Hepatocyte (in vitro differentiated cells): ENCODE results near the gene DNAJC16. TPM values are rescaled to one million over a fixed set of nuclear protein-coding genes. Genes with fewer than 3 reads are reported as not detected.
"Not testable (repeated sequence)": the region's sequence is repeated elsewhere in the genome, so short reads cannot be mapped to it uniquely, and the experiment has no call there.

Experiments used
- DNase-seq: peaks from one replicate; pipeline ENCODE4 v3.0.0-alpha.2; 2016; ENCODE audit warnings: low spot score
- H2AFZ ChIP-seq: fragments of 200-600 bp; sonication (generic); 2 replicates; pipeline ENCODE4 v1.6.0; 2016; ENCODE audit warnings: antibody characterized with exemption, mild to moderate bottlenecking
- H3K27ac ChIP-seq: fragments of 200-600 bp; sonication (generic); 2 replicates; pipeline ENCODE4 v1.5.1; 2016; ENCODE audit warnings: mild to moderate bottlenecking
- H3K27me3 ChIP-seq: fragments of 200-600 bp; sonication (generic); 2 replicates; pipeline ENCODE4 v1.6.1; 2016
- H3K36me3 ChIP-seq: fragments of 200-600 bp; sonication (generic); replicated peaks from 2 replicates; pipeline ENCODE4 v1.5.1; 2016; ENCODE audit warnings: low read depth; ENCODE audit not compliant: insufficient read depth
- H3K4me1 ChIP-seq: fragments of 200-600 bp; sonication (generic); 2 replicates; pipeline ENCODE4 v1.5.1; 2016; ENCODE audit warnings: mild to moderate bottlenecking, moderate library complexity; ENCODE audit not compliant: insufficient read depth
- H3K4me2 ChIP-seq: fragments of 200-600 bp; sonication (generic); 2 replicates; pipeline ENCODE4 v1.6.0; 2016
- H3K4me3 ChIP-seq: fragments of 200-600 bp; sonication (generic); 2 replicates; pipeline ENCODE4 v1.5.1; 2016; ENCODE audit warnings: mild to moderate bottlenecking
- H3K79me2 ChIP-seq: fragments of 200-600 bp; sonication (generic); 2 replicates; pipeline ENCODE4 v1.6.0; 2017; ENCODE audit warnings: mild to moderate bottlenecking
- H3K9me2 ChIP-seq: fragments of 200-600 bp; sonication (generic); replicated peaks from 2 replicates; pipeline ENCODE4 v1.6.0; 2017; ENCODE audit warnings: mild to moderate bottlenecking; ENCODE audit not compliant: insufficient read depth
- H3K9me3 ChIP-seq: fragments of 200-600 bp; sonication (generic); 2 replicates; pipeline ENCODE4 v1.5.1; 2016; ENCODE audit warnings: low read depth, mild to moderate bottlenecking
- H4K20me1 ChIP-seq: fragments of 200-600 bp; sonication (generic); 2 replicates; pipeline ENCODE4 v1.6.0; 2016; ENCODE audit warnings: mild to moderate bottlenecking; ENCODE audit not compliant: insufficient read depth, poor library complexity, severe bottlenecking
- CTCF ChIP-seq: fragments of 200-600 bp; sonication (generic); IDR thresholded peaks from 2 replicates; pipeline ENCODE4 v1.5.1; 2016; ENCODE audit warnings: antibody characterized with exemption, mild to moderate bottlenecking; ENCODE audit not compliant: poor library complexity
- EZH2 ChIP-seq: fragments of 200-600 bp; sonication (generic); IDR thresholded peaks from 2 replicates; pipeline ENCODE4 v1.6.1; 2016; ENCODE audit warnings: antibody characterized with exemption, mild to moderate bottlenecking, borderline replicate concordance
- EZH2phosphoT487 ChIP-seq: fragments of 200-600 bp; sonication (generic); IDR thresholded peaks from one replicate; pipeline ENCODE4 v1.6.1; 2018; ENCODE audit warnings: antibody characterized with exemption, mild to moderate bottlenecking, low read depth, moderate library complexity; ENCODE audit not compliant: unreplicated experiment, severe bottlenecking
- WGBS: methylation state at CpG from one replicate; pipeline ENCODE4 v1.1.6; 2016; ENCODE audit warnings: low lambda C conversion rate; ENCODE audit errors: missing lambda C conversion rate; 5-methylcytosine and 5-hydroxymethylcytosine counted together
- polyA plus RNA-seq: library from polyadenylated mRNA; unstranded; fragments of >200 nt; fragmentation: Nextera tagmentation; extraction: Ambion mirVana; gene quantifications from 2 replicates; pipeline ENCODE4 v1.2.1, GENCODE V29; 2016
- total RNA-seq: library from RNA; depleted of rRNA; stranded (reverse); fragments of >200 nt; gene quantifications from 2 replicates; pipeline ENCODE4 v1.2.3, GENCODE V29; 2014

DNAJC16 gene
- total and polyA plus RNA-seq, 2 experiments from 2014 or later: 9.6 to 21.1 TPM

- H3K27ac ChIP-seq: no peak overlapping the region
- H3K9me3 ChIP-seq: no peaks in the 10 kb centered on the region
- no peaks in the 10 kb centered on the region for H3K9me2 ChIP-seq
- H2AFZ ChIP-seq: no peak overlapping the region
- no peaks in the 10 kb centered on the region for H4K20me1 ChIP-seq
- DNase-seq: no peak
- no peaks in the 10 kb centered on the region for H3K27me3 ChIP-seq
- H3K4me2 ChIP-seq: no peak overlapping the region
- H3K4me1 ChIP-seq: no peaks in the 10 kb centered on the region
- H3K4me3 ChIP-seq: no peak overlapping the region
- TF ChIP-seq CTCF (no peak), EZH2 (no peak), EZH2phosphoT487 (no peak)
- no peaks in the 10 kb centered on the region for H3K79me2 ChIP-seq
- WGBS: 82% methylated on average over 5 of the region's 5 CpGs
- H3K36me3 ChIP-seq: no peaks in the 10 kb centered on the region
These were observed 69.4 kb downstream of the DNAJC16 start for GRCh38 chr1:15595809-15596617.

GRCh38 chr1:15598436-15598835 is 71.8 kb downstream of the DNAJC16 start:
- 80% methylated on average over 2 of the region's 2 CpGs for WGBS
- TF ChIP-seq EZH2phosphoT487: no peak
- TF ChIP-seq EZH2: no peak
- no peak for TF ChIP-seq CTCF
- Histone ChIP-seq H3K79me2 (no peaks in the 10 kb centered on the region), H3K27ac (no peak overlapping the region), H3K27me3 (no peaks in the 10 kb centered on the region), H3K9me3 (no peaks in the 10 kb centered on the region), H3K4me2 (no peak overlapping the region), H3K4me1 (peaks cover 5% of the 10 kb centered on the region), H3K4me3 (no peak overlapping the region), H3K36me3 (no peaks in the 10 kb centered on the region), H2AFZ (no peak overlapping the region), H3K9me2 (no peaks in the 10 kb centered on the region), H4K20me1 (no peaks in the 10 kb centered on the region)
- DNase-seq: no peak

GRCh38 chr1:15603050-15603965 is 76.7 kb downstream of the DNAJC16 start:
- WGBS: 9% methylated on average over 56 of the region's 56 CpGs
- Histone ChIP-seq H3K4me3 (peak overlapping the region; percentile 47), H3K27ac (peak overlapping the region; percentile 77), H3K36me3 (no peaks in the 10 kb centered on the region), H3K27me3 (no peaks in the 10 kb centered on the region), H3K4me1 (peaks cover 5% of the 10 kb centered on the region), H3K4me2 (peak overlapping the region; percentile 79), H2AFZ (peak overlapping the region; percentile 72), H3K79me2 (no peaks in the 10 kb centered on the region), H4K20me1 (no peaks in the 10 kb centered on the region), H3K9me3 (no peaks in the 10 kb centered on the region), H3K9me2 (no peaks in the 10 kb centered on the region)
- no peak for TF ChIP-seq CTCF
- no peak for TF ChIP-seq EZH2
- TF ChIP-seq EZH2phosphoT487: no peak
- peak; percentile 98 for DNase-seq

- DNase-seq, H3K79me2 ChIP-seq, H4K20me1 ChIP-seq, H3K9me3 ChIP-seq, H3K4me3 ChIP-seq, H3K27me3 ChIP-seq, H3K36me3 ChIP-seq, H3K9me2 ChIP-seq, H3K4me1 ChIP-seq: not testable (repeated sequence)
- Histone ChIP-seq H3K27ac (peak overlapping the region; percentile 77), H2AFZ (peak overlapping the region; percentile 72), H3K4me2 (peak overlapping the region; percentile 79)
- 92% methylated on average over 13 of the region's 13 CpGs for WGBS
These were observed 77.3 kb downstream of the DNAJC16 start for GRCh38 chr1:15603966-15604282.

GRCh38 chr1:15604400-15604799 is 77.8 kb downstream of the DNAJC16 start:
- not testable (repeated sequence) for H3K4me2 ChIP-seq, H3K9me2 ChIP-seq, H3K27ac ChIP-seq, H4K20me1 ChIP-seq, DNase-seq, H3K4me3 ChIP-seq, H2AFZ ChIP-seq, H3K79me2 ChIP-seq, H3K4me1 ChIP-seq, H3K9me3 ChIP-seq, H3K27me3 ChIP-seq, H3K36me3 ChIP-seq
- WGBS: 98% methylated on average over 21 of the region's 21 CpGs
